NCI-H82 treated with DMSO at 0.1 percent for 48 hours (cell line): ENCODE data around the gene MYO9B.
"Not testable (repeated sequence)": the region's sequence is repeated elsewhere in the genome, so short reads cannot be mapped to it uniquely, and the experiment has no call there.

Source experiments
- DNase-seq: peaks from one replicate; lab custom pipeline; 2025; ENCODE audit not compliant: unreplicated experiment; lab: John Stamatoyannopoulos, UW

The MYO9B gene

GRCh38 chr19:17138052-17138846 is 62.7 kb downstream of the MYO9B start:
- not testable (repeated sequence) for DNase-seq

DNA sequence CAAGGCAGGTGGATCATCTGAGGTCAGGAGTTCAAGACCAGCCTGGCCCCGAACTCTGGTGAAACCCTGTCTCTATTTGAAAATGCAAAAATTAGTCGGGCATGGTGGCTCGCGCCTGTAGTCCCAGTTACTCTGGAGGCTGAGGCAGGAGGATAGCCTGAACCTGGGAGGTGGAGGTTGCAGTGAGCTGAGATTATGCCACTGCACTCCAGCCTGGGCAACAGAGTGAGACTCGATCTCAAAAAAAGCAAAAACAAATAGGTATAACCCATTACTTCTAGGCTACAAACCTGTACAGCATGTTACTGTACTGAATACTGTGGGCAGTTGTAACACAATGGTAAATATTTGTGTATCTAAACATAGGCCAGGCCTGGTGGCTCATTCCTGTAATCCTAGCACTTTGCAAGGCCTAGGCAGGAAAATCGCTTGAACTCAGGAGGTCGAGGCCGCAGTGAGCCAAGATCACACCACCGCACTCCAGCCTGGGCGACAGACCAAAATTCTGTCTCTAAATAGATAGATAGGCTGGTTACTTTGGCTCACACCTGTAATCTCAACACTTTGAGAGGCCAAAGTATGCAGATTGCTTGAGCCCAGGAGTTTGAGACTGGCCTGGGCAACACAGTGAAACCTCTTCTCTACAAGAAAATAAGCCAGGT is 63.5 kb downstream of the MYO9B start:
- DNase-seq: no peak

DNA sequence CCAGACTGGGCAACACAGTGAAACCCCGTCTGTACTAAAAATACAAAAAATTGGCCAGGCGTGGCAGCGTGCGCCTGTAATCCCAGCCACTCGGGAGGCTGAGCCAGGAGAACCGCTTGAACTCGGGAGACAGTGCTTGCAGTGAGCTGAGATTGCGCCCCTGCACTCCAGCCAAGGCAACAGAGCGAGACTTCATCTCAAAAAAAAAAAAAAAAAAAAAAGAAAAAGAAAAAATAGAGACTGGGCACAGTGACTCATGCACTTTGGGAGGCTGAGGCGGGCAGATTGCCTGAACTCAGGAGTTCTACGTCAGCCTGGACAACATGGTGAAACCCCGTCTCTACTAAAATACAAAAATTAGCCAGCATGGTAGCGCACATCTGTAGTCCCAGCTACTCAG is 69.2 kb downstream of the MYO9B start:
- not testable (repeated sequence) for DNase-seq

- no peak for DNase-seq
Measured at GRCh38 chr19:17145546-17146497, 70.2 kb downstream of the MYO9B start.

- DNase-seq: no peak
Measured at GRCh38 chr19:17148130-17148529, 72.6 kb downstream of the MYO9B start.

- DNase-seq: no peak
Measured at GRCh38 chr19:17149393-17150135, 74.0 kb downstream of the MYO9B start.

DNA sequence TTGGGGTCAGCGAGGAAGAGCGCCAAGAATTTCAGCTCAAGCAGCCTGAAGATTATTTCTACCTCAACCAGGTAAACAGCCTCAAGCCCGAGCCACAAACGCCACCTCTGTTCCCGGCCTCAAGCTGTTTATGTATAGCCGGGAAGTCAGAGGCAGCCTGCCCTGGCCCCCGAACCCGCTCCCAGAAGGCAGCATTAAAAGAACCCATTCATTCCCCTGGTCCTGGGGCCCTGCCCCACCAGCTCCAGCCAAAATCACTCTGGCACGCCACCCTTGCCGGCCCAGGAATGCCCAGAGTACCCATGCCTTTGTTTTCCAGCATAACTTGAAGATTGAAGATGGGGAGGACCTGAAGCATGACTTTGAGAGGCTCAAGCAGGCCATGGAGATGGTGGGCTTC is 78.4 kb downstream of the MYO9B start:
- DNase-seq: no peak

DNA sequence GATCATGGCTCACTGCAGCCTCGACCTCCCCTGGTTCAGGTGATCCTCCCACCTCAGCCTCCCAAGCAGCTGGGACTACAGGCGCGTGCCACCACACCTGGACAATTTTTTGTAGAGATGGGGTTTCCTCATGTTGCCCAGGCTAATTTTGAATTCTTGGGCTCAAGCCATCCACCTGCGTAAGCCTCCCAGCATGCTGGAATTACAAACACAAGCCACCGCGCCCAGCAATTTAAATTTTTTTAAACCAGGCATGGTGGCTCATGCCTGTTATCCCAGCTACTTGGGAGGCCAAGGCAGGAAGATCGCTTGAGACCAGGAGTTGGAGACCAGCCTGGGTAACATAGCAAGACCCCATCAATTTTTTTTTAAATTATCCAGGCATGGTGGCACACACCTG is 79.7 kb downstream of the MYO9B start:
- no peak for DNase-seq

DNA sequence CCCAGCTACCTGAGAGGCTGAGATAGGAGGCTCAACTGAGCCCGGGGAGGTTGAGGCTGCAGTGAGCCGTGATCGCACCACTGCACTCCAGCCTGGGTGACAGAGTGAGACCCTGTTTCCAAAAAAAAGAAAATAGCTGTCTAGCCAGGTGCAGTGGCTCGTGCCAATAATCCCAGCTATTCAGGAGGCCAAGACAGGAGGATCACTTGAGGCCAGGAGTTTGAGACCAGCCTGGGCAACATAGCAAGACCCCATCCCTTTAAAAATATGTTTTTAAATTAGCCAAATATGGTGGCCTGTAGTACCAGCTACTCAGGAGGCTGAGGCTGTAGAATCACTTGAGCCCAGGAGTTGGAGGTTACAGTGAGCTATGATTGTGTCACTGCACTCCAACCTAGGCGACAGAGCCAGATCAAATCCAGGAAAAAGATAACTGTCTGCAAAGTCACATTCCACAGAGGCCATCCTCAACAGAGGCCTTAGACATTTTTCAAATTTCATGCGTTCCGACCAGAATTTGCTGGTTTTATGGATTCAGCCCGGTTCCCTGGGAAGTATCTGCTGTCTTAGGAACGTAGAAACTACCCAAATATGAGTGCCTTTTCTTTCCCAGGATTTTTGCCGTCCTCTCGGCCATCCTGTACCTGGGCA is 80.8 kb downstream of the MYO9B start:
- no peak for DNase-seq

- no peak for DNase-seq
Measured at GRCh38 chr19:17156947-17157302, 81.3 kb downstream of the MYO9B start.

GRCh38 chr19:17158584-17158983 is 83.0 kb downstream of the MYO9B start:
- DNase-seq: no peak

DNA sequence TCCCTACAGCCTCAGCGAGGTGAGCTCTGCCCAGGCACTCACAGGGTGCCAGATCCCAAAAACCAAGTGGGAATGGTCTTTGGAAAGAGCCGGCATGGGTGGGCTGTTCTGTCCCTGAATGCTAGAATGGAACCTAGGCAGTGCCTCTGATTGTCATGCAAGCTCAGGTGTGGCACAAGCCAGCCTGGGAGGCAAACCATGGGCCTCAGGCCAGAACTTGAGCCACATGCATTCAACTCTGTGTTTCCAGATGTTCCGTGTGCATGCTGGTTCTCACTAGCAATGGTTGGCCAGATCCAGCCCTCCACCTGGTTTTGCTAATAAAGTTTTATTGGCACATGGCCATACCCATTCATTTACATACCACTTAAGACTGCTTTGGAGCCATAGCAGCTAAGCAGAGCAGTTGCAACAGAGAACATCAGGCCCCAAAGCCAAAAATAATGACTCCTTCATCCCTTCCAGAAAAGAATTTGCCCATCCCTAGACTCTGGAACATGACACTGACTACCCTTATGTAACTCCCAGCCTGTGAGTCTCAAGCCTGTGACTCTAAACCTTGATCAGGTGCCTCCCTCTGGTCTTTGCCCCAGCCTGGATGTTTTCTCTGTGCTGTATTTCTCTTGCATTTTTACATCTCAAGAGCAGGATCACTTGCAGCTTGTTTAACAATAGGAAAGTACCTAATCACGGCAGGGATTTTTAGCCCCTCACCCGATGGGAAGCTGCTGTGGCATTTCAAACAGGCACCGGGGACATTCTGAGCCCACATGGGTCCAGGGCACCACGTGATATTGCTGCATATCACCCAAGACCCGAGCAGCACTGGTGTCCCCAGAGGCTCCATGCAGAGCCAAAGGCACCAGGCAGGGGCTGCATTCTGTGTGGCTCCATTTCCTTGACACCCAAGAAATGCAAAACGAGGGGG is 84.2 kb downstream of the MYO9B start:
- DNase-seq: no peak

DNA sequence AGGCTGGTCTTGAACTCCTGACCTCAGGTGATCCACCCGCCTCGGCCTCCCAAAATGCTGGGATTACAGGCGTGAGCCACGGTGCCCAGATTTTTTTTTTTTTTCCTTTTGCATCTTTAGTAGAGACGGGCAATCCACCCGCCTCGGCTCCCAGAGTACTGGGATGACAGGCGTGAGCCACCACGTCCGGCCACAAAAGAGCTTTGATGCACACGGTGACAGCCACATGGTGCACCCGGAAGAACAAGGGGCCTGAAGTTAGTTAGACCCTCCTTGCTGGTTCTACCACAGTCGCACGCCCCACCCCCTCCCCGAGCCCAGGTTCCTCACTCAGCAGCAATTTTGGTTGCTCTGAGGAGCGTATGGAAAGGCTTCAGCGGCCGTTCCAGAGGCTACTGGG is 85.3 kb downstream of the MYO9B start:
- DNase-seq: no peak

DNA sequence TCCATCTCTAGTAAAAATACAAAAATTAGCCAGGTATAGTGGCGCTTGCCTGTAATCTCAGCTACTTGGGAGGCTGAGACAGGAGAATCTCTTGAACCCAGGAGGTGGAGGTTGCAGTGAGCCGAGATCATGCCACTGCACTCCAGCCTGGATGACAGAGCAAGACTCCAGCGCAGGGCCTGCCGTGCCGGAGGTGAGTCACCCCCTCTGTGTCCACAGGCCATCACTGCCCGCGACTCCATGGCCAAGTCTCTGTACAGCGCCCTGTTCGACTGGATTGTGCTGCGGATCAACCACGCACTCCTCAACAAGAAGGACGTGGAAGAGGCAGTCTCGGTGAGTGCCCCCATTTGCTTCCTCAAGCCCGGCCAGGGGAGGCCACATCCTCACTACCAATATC is 86.6 kb downstream of the MYO9B start:
- DNase-seq: not testable (repeated sequence)

- DNase-seq: no peak
Measured at GRCh38 chr19:17162580-17162979, 87.0 kb downstream of the MYO9B start.

DNA sequence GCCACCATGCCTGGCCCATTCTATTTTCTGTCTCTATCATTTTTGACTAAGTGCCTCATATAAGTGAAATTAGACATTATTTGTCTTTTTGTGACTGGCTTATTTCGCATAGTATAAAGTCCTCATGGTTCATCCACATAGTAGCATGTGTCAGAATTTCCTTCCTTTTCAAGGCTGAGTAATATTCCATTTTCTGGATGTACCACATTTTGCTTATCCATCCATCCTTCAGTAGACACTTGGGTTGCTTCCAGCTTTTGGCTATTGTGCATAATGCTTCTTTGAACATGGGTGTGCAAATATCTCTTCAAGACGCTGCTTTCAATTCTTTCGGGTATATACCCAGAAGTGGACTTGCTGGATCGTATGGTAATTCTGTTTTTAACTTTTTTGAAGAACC is 88.1 kb downstream of the MYO9B start:
- no peak for DNase-seq

GRCh38 chr19:17164639-17165038 is 89.1 kb downstream of the MYO9B start:
- no peak for DNase-seq

- no peak for DNase-seq
Measured at GRCh38 chr19:17165715-17166114, 90.1 kb downstream of the MYO9B start.

DNA sequence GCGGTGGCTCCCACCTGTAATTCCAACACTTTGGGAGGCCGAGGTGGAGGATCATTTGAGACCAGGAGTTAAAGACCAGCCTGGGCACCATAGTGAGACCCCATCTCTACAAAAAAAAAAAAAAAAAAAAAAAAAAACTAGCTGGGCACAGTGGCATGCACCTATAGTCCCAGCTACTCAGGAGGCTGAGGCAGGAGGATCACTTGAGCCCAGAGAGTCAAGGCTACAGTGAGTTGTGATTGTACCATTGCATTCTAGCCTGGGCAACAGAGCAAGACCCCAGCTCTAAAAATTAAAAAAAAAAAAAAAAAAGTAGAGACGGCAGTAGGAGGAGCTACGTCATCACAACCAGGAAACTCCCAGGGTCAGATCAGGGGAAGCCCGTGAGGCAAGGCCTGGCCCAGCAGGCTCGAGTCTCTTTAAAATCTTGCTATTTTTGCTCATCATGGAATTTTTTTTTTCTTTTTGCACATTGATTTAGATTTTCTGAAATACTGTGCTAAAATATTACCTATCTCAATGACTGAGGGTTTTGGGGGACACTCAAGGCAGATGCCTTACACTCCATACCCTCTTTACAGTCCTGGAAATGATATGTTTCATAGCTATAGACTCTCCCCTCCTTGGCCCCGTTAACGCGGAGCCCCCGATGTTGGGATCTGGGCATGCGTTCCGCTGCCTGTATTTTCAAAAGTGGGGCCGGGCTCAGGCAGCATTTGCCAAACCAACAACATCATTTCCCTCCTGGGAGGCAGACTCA is 95.1 kb downstream of the MYO9B start:
- DNase-seq: no peak
